GM13976 (cell line): ENCODE results near the gene TNNC1.

Source experiments
- DNase-seq: peaks from one replicate; pipeline ENCODE4 v3.0.0; 2012; ENCODE audit warnings: low spot score
- in situ Hi-C: fragments of 300-500 bp; cut with MboI; formaldehyde crosslinking; loops from one replicate; pipeline ENCODE4 v1.12.0; 2022; ENCODE audit warnings: low sequenced_read_pairs, mixed read lengths, inconsistent platforms; ENCODE audit not compliant: unreplicated experiment
- TF ChIP-seq, protein P1 (sequence below): IDR thresholded peaks from 2 replicates; pipeline ENCODE4 v1.5.1; 2012; ENCODE audit warnings: borderline replicate concordance, mild to moderate bottlenecking; ENCODE audit not compliant: insufficient read depth; ENCODE audit errors: extremely low read depth, missing control alignments, control extremely low read depth

The TNNC1 gene

DNA sequence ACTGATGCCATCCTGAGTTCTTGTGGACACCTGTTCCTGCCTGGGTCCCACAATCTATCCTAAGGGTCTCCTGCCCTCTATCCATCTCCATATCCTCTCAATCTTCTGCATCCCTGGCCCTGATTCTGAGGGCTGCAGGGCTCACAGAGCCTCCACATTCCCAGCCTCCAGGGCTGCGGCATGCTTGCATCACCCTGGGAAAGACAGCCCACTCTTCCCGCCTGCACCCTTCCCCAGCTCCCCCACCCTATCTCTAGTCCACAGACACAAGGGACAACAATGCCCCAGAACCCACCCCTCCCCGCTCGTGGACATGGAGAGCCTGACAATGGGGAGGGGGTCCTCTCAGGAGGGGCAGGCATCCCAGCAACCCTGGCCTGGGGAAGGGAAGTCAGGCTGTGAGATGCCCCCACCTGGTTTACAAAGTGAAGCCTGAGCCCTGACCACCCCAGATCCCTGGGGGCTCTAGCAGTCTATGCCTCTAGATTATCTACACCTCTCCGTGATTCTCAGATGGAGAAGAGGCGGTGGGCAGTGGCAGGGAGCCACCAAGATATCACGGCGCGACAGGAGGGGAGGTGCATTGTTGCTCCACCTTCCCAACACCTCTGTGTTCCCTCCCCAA is 19.2 kb downstream of the TNNC1 start:
- no peak for DNase-seq
- TF ChIP-seq, protein P1, sequence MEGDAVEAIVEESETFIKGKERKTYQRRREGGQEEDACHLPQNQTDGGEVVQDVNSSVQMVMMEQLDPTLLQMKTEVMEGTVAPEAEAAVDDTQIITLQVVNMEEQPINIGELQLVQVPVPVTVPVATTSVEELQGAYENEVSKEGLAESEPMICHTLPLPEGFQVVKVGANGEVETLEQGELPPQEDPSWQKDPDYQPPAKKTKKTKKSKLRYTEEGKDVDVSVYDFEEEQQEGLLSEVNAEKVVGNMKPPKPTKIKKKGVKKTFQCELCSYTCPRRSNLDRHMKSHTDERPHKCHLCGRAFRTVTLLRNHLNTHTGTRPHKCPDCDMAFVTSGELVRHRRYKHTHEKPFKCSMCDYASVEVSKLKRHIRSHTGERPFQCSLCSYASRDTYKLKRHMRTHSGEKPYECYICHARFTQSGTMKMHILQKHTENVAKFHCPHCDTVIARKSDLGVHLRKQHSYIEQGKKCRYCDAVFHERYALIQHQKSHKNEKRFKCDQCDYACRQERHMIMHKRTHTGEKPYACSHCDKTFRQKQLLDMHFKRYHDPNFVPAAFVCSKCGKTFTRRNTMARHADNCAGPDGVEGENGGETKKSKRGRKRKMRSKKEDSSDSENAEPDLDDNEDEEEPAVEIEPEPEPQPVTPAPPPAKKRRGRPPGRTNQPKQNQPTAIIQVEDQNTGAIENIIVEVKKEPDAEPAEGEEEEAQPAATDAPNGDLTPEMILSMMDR = no peak
- in situ Hi-C loops = no loop called here

DNA sequence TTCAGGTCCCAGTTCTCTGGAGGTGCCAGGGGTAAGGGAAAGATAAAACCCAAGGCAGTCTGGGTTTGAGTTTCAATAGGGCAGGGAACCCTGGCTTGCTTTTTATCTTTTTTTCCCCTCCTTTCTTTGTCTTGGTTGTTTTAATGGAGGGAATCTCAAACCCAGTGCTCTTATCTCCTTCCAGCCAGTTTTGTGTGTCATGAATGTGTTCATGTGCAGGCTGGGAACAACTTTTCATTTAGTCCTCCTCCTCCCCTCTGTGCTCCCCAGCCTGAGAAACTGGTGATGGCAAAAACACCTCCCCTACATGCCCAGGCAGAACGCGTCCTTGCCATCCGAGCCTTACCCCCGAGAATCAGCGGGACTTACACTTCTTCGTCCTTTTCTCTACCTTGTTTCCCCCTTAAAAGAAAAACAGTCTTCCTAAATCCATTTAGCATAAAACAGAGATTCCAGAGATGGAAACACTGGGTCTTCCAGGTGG is 19.8 kb downstream of the TNNC1 start:
- TF ChIP-seq, protein P1 = no peak
- in situ Hi-C loops = no loop called here
- no peak for DNase-seq

DNA sequence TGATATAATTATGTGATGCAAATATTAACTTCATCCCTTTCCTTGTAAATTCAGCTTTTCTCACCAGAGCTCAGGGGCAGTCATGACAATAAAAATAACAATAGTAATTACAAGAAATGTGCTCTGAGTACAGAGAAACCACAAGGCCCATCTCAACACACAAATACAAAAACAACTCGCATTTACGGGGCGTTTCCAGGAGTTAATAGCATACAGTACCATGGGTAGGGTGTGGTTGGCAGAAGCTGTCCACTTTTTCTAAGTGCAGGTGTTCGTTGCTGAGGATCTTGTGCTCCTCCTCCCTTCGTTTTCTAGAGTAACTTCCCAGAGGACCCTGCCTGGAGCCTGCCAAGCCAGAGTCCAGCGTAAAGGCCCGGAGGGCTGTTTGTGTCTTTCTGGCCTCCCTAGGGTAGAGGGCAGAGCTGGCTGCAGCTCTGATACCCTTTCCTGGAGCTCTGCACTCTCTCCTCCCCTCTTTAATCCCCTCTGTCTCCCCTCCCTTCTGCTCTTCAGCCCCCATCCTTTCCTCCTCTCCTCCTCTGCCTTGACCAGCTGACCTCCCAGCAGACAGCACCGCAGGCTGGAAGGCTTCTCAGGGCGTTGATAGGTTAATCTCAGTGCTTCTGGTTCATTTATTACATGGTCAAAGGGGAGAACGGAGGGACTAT is 20.4 kb downstream of the TNNC1 start:
- TF ChIP-seq, protein P1 = no peak
- DNase-seq = no peak
- in situ Hi-C loops = no loop called here

DNA sequence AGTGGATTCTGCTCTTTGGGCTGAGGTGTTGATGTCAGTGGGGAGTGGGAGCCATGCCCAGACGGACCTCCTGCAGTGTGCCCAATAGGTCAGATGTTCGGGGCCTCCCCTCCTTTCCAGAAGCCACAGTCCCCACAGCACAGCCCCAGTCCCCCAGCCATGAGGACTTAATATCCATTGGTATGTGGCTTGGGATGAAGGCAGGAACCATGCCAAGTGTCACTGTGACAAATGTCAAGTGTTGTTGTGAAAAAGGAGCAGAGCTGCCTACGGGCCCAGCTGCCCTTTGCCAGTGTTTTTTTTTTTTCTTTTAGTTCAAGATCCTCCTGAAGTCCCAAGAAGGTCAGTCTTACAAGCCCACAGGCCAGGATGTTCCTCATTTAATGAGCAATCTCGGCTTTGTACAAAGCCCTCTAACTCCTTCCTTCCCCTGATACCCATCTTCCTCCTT is 21.1 kb downstream of the TNNC1 start:
- TF ChIP-seq, protein P1 = no peak
- in situ Hi-C loops = no loop called here
- DNase-seq = no peak

DNA sequence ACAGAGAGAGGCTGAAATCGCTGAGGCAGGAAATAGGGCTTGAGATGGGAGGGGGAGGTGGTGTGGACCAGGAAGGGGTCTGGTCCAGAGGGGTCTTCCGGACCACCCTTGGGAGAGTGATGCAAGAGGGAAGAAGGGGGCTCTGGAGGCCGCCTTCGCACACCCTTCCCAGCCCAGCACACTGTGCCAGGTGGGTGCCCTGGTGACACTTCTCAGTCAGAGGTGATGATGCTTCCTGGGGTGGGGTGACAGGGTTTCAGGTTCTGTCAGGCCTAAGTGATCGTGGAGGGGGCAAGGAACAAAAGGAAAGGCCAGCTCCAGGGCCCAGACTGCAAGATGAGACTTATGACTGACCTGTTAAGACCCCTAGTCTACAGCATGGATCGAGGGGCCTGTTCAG is 21.6 kb downstream of the TNNC1 start:
- in situ Hi-C loops = no loop called here
- TF ChIP-seq, protein P1 = no peak
- DNase-seq = no peak

DNA sequence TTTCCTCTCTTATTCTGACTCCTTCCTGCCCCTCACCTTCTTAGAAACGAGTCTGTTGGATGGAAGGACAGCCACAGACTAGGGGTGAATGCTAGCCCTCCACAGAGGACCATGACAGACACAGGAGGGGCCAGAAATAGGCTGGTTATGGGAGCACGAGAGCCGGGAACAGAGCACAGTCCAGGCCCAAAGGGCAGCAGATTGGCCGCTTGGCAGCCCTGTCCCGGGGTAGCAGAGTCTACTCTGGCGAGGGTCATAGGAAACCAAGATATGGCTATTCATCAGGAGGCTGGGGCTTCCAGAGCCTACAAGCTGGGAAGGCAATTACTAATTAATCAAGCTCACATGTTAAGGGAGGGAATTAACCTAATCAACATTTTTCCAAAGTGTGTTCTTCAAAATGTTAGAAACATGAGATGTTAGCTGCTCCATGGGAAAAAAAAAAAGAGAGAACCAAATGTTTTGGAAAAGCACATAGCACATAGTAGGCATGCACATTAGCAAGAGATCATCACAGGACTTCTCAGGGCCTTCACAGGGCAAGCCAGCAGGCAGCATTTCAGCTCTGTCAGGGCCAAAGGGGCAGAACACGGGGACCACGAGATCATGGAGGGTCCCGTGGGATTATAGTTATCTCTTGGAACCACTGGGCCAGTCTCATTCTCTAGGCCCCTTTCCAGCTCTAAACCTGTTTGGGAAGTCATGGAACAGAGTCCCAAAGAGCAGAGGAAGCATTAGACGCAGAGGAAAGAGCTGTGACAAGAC is 22.2 kb downstream of the TNNC1 start:
- TF ChIP-seq, protein P1 = no peak
- in situ Hi-C loops = no loop called here
- no peak for DNase-seq
